ENCODE data around the gene GEMIN7. TPM values are rescaled to one million over a fixed set of nuclear protein-coding genes. Genes with fewer than 3 reads are reported as not detected.

Gene GEMIN7
- total and polyA plus RNA-seq, 2 of the 13 experiments (the other 11 are each of a cell fraction or from before 2014, with no cell fraction given): 24.1 to 30.6 TPM

GRCh38 chr19:45097776-45098520, 18.9 kb downstream of the GEMIN7 start (continued):
- TF ChIP-seq ZNF503 (CRISPR knock-in tag; IDR thresholded peaks at IDR 0.05): no peak
- TF ChIP-seq YEATS2 (CRISPR knock-in tag; IDR thresholded peaks at IDR 0.05; ENCODE audit: borderline replicate concordance): peak; percentile 42; the same call in 1 of the 2 replicates
- TF ChIP-seq PLSCR1 (CRISPR knock-in tag; IDR thresholded peaks at IDR 0.05; ENCODE audit: borderline replicate concordance): no peak
- TF ChIP-seq CEBPB (IDR thresholded peaks at IDR 0.05; ENCODE audit: borderline replicate concordance, low read depth, low read length): no peak
- no peak for TF ChIP-seq ZNF546 (CRISPR knock-in tag; conservative IDR thresholded peaks at IDR 0.05)
- TF ChIP-seq ZBTB1 (CRISPR knock-in tag; IDR thresholded peaks at IDR 0.05; ENCODE audit: borderline replicate concordance): no peak
- TF ChIP-seq FOXA1 (IDR thresholded peaks at IDR 0.05): no peak
- TF ChIP-seq FOXA1 (CRISPR knock-in tag; IDR thresholded peaks at IDR 0.05): 0 out of 2 replicates have a peak, but pooled peaks have one; percentile 4
- TF ChIP-seq ZNF724P (CRISPR knock-in tag; IDR thresholded peaks at IDR 0.05; ENCODE audit: borderline replicate concordance): 0 out of 2 replicates have a peak, but pooled peaks have one; percentile 20
- TF ChIP-seq ZNF839 (CRISPR knock-in tag; IDR thresholded peaks at IDR 0.05; ENCODE audit: borderline replicate concordance): no peak
- TF ChIP-seq ZNF292 (CRISPR knock-in tag; IDR thresholded peaks at IDR 0.05; ENCODE audit: borderline replicate concordance, low read depth): peak; percentile 5; the same call in 1 of the 2 replicates
- no peak for TF ChIP-seq ZFP82 (CRISPR knock-in tag; IDR thresholded peaks at IDR 0.05; ENCODE audit: borderline replicate concordance)
- TF ChIP-seq PRPF4 (IDR thresholded peaks at IDR 0.05; ENCODE audit: low read depth, low read length, poor library complexity, severe bottlenecking): no peak
- TF ChIP-seq TMF1 (CRISPR knock-in tag; IDR thresholded peaks at IDR 0.05; ENCODE audit: low read depth): 0 out of 2 replicates have a peak, but pooled peaks have one; percentile 39
- TF ChIP-seq ZNF512 (CRISPR knock-in tag; IDR thresholded peaks at IDR 0.05): 0 out of 2 replicates have a peak, but pooled peaks have one; percentile 27
- TF ChIP-seq GMEB1 (CRISPR knock-in tag; IDR thresholded peaks at IDR 0.05; ENCODE audit: borderline replicate concordance): no peak
- no peak for TF ChIP-seq SIN3B (IDR thresholded peaks at IDR 0.05; ENCODE audit: low read length)
- TF ChIP-seq KAT8 (CRISPR knock-in tag; IDR thresholded peaks at IDR 0.05): no peak
- TF ChIP-seq IKZF1 (IDR thresholded peaks at IDR 0.05): no peak
- TF ChIP-seq NFE2L1 (CRISPR knock-in tag; IDR thresholded peaks at IDR 0.05; ENCODE audit: borderline replicate concordance): no peak
- no peak for TF ChIP-seq ZNF746 (CRISPR knock-in tag; IDR thresholded peaks at IDR 0.05)
- TF ChIP-seq ZBTB44 (CRISPR knock-in tag; IDR thresholded peaks at IDR 0.05): no peak
